GM19023 (cell line): Measurements from ENCODE around the gene CFAP298.
"Not testable (repeated sequence)": the region's sequence is repeated elsewhere in the genome, so short reads cannot be mapped to it uniquely, and the experiment has no call there.

Experiments used
- ATAC-seq: cut with Tn5 transposase; IDR thresholded peaks from one replicate; pipeline ENCODE4 v1.9.1; 2021; ENCODE audit warnings: mild to moderate bottlenecking, moderate library complexity; ENCODE audit not compliant: unreplicated experiment

The CFAP298 gene

DNA sequence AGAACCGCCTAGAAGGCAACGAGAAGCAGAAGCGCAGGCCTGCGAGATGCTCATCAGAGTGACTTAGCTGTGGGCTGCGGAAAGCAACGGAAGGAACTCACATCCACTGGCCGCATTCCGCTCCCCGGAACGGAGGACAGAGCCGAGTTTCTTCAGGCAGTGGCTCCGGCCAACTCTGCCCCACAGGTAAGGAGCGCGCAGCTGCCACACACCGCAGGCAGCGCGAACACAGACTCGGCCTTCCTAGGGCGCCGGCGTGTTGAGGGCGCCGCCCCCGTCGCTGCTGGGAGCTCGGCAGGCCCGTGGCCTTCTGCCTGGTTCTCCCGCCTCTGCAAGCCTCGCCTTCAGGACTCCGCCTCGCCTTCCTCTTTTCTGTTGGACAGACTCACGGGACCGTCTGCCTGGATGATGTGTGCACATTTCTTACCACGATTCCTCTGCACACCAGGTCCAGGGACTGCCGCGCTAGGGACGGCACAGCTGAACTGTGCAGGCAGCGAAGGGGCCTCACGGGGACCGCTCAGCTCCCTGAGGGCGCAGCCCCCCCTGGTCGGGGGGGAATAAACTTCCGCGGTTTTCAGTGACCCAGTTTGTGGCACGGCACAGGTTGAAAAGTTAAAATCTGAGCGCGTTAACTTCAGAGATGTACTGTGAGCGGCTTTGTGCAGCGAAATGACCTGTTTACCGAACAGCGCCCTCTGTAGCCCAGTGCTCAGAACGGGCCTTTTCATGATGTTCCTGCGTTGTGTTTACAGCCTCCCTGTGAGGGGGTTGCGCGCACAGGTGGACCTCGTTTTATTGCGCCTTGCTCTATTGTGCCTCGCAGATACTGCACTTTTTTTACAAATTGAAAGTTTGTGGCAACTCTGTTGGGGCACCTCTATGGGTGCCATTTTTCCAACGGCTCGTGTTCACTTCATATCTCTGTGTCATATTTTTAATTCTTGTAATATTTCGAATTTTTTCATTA is 42.6 kb downstream of the CFAP298 start:
- ATAC-seq: peak; percentile 86

DNA sequence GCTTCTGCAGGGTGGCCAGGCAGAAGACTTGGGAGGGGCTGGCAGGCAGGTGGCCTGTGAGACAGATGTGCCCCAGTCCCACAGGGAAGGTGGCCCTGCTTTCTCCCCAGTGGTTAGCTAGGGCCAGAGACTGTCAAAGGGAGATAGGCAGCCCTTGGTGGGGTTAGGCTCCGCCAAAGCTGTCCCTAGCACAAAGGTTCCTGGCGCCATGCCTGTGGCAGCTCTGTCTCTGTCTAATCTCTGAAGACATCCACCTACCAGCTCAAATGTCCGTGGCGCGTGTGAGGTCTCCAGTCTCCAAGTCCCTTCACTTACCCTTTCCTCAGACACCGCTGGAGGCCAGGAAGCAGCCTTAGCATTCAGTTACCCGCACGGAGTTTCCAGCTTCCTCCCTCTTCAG is 44.6 kb downstream of the CFAP298 start:
- ATAC-seq: no peak

DNA sequence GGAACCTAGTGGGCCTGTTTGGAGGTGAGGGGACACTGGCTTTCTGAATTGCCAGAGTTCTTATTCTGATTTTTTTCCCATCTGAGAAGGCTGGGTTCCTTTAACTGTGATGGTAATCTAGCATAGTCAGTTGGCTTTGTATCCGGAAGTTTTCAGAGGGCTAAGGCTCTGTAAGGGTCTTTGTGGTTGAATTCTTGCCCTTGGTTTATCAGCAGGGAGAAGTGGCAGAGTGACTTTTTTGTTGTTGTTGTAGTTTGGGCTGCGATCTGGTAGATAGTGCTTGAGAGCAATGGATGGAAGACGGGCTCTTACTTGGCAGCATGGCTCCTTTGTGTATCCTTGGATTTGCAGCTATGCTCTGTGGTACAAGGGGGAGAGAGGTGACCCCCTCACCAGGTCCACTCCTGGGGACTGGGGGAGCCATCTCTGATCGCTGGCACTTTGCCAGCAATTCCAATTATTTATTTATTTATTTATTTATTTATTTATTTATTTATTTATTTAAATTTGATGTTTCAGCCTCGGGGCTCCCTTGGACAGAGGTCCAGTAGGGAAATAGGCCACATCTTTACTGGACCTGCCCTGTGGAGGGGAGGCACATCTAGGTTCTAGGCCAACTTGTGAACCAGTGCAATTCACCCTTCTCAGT is 45.3 kb downstream of the CFAP298 start:
- no peak for ATAC-seq

DNA sequence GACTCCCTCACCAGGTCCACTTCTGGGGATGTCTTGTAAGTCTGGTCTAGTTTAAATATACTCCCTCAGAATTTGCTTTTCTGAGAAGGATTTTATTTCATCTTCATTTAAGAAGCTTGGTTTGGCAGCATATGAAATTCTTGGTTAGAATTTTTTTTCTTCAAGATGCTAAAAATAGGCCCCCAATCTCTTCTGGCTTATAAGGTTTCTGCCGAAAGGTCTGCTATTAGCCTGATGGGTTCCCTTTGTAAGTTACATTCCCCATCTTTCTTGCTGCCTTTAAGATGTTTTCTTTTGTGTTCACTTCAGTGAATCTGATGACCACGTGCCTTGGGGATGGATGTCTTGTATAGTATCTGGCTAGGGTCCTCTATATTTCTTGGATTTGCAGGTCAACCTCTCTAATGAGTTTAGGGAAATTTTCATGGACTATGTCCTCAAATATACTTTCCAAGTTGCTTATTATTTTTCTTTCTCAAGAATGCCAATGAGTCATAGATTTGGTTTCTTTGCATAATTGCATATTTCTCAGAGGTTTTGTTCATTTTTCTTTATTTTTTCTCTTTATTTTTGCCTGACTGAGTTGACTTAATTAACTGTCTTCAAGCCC is 46.2 kb downstream of the CFAP298 start:
- no peak for ATAC-seq

DNA sequence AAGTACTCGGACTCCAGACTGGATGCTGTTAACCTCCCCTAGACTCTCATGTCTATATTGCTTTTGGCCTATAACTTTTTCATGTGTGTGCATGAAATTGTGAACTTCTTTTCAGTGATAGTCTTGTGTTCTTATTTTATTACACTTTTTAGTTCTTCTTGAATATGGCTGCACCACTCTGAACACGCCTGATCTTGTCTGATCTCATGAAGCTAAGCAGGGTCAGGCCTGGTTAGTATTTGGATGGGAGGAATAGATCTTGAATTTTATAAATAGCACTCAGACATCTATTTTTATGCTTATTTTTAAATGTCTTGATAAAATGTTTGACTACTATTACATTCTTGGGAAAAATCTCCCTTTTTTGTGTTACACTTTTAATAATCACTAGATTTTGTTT is 49.3 kb downstream of the CFAP298 start:
- no peak for ATAC-seq

DNA sequence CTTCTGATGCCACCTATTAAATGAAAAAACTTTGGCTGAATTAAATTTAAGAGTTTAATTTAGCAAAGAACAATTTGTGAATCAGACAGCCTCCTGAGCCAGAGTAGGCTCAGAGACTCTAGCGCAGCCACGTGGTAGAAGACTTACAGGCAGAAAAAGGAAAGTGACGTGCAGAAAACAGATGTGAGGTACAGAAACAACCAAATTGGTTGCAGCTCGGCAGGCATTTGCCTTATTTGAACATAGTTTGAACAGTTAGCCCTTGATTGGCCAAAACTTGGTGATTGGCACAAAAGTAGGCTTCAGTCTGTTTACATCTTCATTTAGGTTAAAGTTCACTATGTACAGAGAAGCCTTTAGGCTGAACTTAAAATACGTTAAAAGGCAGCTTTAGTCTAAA is 49.8 kb downstream of the CFAP298 start:
- ATAC-seq: no peak

DNA sequence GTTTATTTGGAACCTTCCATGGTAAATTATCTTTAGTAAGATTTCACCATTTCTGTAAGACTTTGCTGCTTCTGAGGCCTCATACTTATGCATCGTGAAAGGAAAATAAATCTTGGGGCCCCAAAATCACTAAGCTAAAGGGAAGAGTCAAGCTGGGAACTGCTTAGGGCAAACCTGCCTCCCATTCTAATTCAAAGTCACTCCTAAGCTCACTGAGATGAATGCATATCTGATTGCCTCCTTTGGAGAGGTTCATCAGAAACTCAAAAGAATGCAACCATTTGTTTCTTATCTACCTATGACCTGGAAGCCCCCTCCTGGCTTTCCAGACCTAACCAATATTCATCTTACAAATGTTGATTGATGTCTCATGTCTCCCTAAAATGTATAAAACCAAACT is 50.7 kb downstream of the CFAP298 start:
- not testable (repeated sequence) for ATAC-seq

DNA sequence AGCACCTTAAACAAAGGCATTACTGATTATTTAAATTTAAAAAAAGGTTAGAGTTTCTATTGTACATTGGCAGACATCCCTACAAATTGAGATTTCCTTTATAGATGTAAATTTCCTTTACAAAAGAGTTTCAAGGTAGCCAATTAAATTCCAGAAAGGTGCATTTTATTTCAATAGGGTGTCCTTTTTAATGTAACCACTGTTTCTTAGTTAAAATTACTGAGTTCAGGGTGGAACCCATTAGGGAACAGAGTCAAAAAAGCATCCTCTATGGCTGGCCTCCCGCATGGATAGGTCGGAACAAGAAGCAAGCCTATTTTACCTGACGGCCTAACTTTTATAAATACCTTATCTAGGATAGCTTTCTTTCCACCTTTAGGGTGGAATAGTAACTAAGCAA is 51.3 kb downstream of the CFAP298 start:
- no peak for ATAC-seq

DNA sequence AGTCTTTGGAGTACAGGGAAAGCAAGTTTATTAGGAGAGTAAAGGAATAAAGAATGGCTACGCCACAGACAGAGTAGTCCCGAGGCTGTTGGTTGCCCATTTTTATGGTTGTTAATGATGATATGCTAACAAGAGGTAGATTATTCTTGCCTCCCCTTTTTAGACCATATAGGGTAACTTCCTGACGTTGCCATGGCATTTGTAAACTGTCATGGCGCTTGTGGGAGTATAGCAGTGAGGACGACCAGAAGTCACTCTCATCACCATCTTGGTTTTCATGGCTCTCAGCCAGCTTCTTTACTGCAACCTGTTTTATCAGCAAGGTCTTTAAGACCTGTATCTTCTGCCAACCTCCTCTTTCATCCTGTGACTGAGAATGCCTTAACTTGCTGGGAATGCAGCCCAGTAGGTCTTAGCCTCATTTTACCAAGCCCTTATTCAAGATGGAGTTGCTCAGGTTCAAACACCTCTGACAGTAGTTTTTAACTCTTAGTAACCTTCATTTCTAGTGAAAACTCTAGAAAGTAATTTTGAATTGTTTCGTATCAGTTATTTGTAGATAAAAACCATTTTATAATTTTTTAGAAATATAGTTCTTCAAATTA is 53.1 kb downstream of the CFAP298 start:
- no peak for ATAC-seq

DNA sequence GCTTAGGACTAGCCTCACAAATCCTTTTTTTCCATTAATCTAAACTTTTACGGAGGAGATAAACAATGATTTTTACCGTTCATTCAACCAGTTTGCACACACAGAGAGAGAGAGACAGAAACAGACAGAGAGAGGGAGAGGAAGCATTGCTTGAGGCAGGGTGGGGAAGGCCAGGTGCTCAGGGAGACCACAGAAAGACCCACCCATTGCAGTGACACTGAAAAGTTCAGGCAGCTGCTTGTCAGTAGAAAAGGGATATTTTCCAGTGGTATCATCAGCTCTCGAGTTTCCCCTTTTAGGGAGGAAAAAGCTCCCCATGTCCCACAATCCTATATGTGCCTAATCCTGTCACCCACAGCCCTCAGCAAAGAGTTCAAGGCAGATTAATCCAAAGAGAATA is 54.1 kb downstream of the CFAP298 start:
- ATAC-seq: no peak

DNA sequence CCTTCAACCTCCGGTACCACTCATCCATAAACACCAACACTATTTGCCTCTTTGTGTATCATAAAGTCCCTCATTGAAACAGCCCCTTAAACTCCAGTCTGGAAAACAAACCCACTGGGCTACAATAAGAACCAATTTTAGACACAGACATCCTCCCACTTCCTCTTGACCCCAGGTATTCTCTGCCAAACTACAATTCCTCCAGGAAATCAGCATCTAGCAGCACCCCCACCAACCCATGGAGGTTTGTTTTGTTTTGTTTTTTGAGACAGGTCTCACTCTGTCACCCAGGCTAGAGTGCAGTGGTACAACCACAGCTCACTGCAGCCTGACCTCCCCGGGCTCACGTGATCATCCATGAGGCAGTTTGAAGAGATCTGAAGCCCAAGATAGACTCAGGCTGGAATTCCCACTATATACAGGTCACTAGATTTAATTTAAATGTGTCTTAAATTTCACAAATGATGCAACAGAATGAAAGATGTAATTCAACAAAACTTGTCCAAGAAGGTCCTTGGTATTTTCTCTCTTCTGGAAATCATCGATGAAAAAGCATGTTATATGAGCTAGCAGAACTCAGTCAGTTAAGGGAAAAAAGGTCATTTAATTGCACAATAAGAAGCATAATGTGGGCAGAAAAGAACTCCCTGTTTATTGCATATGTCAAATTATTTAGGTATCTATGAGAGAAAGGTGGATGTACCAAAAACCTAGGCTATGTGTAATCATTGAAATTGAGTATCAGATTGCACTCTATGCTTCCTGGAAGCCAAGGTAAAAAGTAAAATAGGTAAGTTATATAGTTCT is 57.1 kb downstream of the CFAP298 start:
- ATAC-seq: no peak

DNA sequence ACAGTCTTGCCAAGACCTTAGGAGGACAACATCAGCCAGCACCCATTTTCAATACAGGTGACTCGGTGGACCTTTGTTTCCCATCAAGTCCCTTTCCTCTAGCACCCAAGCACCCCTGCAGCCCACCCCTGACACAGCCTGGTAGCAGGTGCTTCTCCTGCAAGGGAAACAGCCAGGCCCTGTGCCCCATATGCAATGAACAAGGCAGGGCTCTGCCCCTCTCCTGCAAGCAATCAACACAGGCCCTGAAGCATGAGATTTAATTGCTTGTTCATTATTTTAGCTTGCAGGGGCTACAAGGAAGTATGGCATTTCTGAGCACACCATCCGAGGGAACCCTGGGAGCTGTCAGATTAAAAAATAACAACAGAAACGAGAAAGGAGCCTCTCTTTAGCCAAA is 62.3 kb downstream of the CFAP298 start:
- no peak for ATAC-seq

DNA sequence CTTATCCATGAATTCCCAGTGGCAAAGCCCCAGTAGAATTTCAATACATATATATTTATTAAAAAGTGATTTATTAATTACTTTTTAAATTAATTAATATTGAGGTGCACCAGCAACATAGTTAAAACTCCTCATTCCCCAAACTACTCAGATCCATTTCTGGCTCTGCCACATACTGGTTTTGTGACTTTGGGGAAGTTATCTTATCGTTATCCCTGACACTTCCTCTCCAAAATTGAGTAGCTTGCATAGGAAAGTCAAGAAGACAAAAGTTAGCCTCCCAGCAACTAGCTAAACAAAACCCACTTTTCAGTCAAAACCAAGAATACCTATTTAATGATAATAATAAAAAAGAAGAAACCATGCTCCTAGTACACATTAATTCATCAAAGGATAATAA is 62.7 kb downstream of the CFAP298 start:
- no peak for ATAC-seq
